ENCODE data around the gene IFT88. TPM values are rescaled to one million over a fixed set of nuclear protein-coding genes. Genes with fewer than 3 reads are reported as not detected.

Gene IFT88
- polyA plus RNA-seq, 1 donor from 2014 or later = 32.7 TPM

- H3K79me2 ChIP-seq (replicated peaks; ENCODE audit: insufficient read depth, low read length) = no peaks in the 10 kb centered on the region
- no peaks in the 10 kb centered on the region for H3K36me3 ChIP-seq (ENCODE audit: insufficient read depth, low read length)
- no peak overlapping the region for H2AFZ ChIP-seq (ENCODE audit: low read depth, low read length)
- H3K27me3 ChIP-seq (ENCODE audit: insufficient read depth, low read depth, low read length) = no peaks in the 10 kb centered on the region
- H3K4me2 ChIP-seq (ENCODE audit: low read length) = no peak overlapping the region
- H3K9ac ChIP-seq (ENCODE audit: low read length) = no peak overlapping the region
- no peak overlapping the region for H3K4me3 ChIP-seq (ENCODE audit: low read length)
- H3F3A ChIP-seq (ENCODE audit: insufficient read depth, low read length, poor library complexity, severe bottlenecking) = no peaks in the 10 kb centered on the region
- no peaks in the 10 kb centered on the region for H4K20me1 ChIP-seq (ENCODE audit: insufficient read depth)
- H3K9me3 ChIP-seq (ENCODE audit: low read length) = no peaks in the 10 kb centered on the region
- TF ChIP-seq, protein P1, sequence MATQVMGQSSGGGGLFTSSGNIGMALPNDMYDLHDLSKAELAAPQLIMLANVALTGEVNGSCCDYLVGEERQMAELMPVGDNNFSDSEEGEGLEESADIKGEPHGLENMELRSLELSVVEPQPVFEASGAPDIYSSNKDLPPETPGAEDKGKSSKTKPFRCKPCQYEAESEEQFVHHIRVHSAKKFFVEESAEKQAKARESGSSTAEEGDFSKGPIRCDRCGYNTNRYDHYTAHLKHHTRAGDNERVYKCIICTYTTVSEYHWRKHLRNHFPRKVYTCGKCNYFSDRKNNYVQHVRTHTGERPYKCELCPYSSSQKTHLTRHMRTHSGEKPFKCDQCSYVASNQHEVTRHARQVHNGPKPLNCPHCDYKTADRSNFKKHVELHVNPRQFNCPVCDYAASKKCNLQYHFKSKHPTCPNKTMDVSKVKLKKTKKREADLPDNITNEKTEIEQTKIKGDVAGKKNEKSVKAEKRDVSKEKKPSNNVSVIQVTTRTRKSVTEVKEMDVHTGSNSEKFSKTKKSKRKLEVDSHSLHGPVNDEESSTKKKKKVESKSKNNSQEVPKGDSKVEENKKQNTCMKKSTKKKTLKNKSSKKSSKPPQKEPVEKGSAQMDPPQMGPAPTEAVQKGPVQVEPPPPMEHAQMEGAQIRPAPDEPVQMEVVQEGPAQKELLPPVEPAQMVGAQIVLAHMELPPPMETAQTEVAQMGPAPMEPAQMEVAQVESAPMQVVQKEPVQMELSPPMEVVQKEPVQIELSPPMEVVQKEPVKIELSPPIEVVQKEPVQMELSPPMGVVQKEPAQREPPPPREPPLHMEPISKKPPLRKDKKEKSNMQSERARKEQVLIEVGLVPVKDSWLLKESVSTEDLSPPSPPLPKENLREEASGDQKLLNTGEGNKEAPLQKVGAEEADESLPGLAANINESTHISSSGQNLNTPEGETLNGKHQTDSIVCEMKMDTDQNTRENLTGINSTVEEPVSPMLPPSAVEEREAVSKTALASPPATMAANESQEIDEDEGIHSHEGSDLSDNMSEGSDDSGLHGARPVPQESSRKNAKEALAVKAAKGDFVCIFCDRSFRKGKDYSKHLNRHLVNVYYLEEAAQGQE (IDR thresholded peaks at IDR 0.05; ENCODE audit: borderline replicate concordance) = no peak
- TF ChIP-seq MXI1 (conservative IDR thresholded peaks at IDR 0.05; ENCODE audit: poor library complexity, severe bottlenecking) (no peak), SMC3 (conservative IDR thresholded peaks at IDR 0.05; ENCODE audit: poor library complexity) (no peak), EP300 (conservative IDR thresholded peaks at IDR 0.05; ENCODE audit: poor library complexity, severe bottlenecking) (no peak), CTCF (IDR thresholded peaks at IDR 0.05; ENCODE audit: poor library complexity, severe bottlenecking) (no peak), RAD21 (conservative IDR thresholded peaks at IDR 0.05) (no peak), TAF1 (IDR thresholded peaks at IDR 0.05; ENCODE audit: low read depth) (no peak), EZH2 (IDR thresholded peaks at IDR 0.05; ENCODE audit: borderline replicate concordance, insufficient read depth, low read length, poor library complexity, severe bottlenecking) (no peak)
- H3K27ac ChIP-seq (ENCODE audit: low read length) = no peak overlapping the region
- no peaks in the 10 kb centered on the region for H3K9me2 ChIP-seq (ENCODE audit: insufficient read depth, low read length)
Measured at GRCh38 chr13:20686167-20686566, 119.2 kb downstream of the IFT88 start.

DNA sequence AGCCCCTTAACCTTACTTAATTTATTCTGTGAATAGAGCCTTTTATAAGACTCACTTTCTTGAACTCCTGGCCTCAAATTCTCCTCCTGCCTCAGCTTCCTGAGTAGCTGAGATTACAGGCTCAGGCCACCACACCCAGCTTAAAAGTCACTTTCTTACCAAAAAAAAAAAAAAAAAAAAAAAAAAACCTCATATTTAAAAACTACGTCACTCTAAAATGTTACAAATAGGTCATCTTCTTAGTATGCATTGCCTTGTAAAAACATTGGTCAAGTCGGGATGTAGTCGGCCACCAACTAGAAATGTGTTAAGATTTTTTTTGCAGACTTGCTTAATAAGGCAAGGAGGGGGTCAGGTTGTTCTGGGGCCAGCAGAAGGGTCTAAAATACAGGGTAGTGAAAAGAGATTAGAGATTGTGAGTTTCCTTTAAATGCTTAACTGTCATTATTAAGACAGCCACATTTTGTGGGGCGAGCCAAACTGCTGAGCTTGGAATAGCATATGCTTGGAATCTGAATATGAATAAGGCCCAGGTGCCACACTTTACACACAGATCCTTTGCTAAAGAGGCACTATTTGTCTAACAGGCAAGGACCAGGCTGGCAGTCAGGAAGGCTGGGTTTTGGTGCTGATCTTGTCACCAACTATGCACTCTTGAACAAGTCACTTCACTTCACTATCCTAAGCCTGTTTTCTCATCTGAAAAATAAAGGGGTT, 120.1 kb downstream of the IFT88 start:
- no peak for TF ChIP-seq CTCF (IDR thresholded peaks at IDR 0.05; ENCODE audit: poor library complexity, severe bottlenecking)
- Histone ChIP-seq H3K79me2 (replicated peaks; ENCODE audit: insufficient read depth, low read length) (no peaks in the 10 kb centered on the region), H3K27me3 (ENCODE audit: insufficient read depth, low read depth, low read length) (no peaks in the 10 kb centered on the region), H2AFZ (ENCODE audit: low read depth, low read length) (no peak overlapping the region), H3K4me3 (ENCODE audit: low read length) (no peak overlapping the region), H3K27ac (ENCODE audit: low read length) (no peak overlapping the region), H3K9ac (ENCODE audit: low read length) (no peak overlapping the region), H3K4me2 (ENCODE audit: low read length) (no peak overlapping the region), H3K9me3 (ENCODE audit: low read length) (no peaks in the 10 kb centered on the region), H3K36me3 (ENCODE audit: insufficient read depth, low read length) (peaks cover 4% of the 10 kb centered on the region), H3K9me2 (ENCODE audit: insufficient read depth, low read length) (no peaks in the 10 kb centered on the region), H4K20me1 (ENCODE audit: insufficient read depth) (no peaks in the 10 kb centered on the region), H3F3A (ENCODE audit: insufficient read depth, low read length, poor library complexity, severe bottlenecking) (no peaks in the 10 kb centered on the region)
